Measurements from ENCODE around the gene CEP126. TPM values are rescaled to one million over a fixed set of nuclear protein-coding genes. Genes with fewer than 3 reads are reported as not detected.

CEP126 gene
- total and polyA plus RNA-seq, 2 of the 13 experiments (the other 11 are each of a cell fraction or from before 2014, with no cell fraction given): 1.4 to 1.7 TPM

DNA sequence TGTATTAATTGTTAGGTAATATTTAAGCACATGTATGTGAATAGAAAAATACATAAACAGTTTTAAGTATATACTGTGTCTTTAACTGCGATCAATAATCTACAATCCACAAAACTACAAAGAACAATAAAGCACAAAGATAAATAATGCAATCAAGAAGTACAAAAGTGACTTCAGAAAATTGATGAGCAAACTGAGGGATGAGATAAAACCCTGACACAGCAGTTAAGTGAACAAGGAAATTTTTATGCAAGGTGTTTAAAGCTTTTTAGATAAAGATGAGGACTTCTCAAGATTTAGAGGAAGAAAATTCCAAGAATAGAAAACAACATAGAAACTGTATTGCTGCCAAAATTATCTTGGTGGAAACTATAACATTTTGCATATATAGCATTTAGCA is 60.0 kb downstream of the CEP126 start (continued):
- TF ChIP-seq MAFK (conservative IDR thresholded peaks at IDR 0.05 in 1 of 2, IDR thresholded peaks at IDR 0.05 in 1 of 2; ENCODE audit: low read length in 2 of 2) (peak; percentile 83 to 94), ARNTL (CRISPR knock-in tag; IDR thresholded peaks at IDR 0.05) (no peak)

DNA sequence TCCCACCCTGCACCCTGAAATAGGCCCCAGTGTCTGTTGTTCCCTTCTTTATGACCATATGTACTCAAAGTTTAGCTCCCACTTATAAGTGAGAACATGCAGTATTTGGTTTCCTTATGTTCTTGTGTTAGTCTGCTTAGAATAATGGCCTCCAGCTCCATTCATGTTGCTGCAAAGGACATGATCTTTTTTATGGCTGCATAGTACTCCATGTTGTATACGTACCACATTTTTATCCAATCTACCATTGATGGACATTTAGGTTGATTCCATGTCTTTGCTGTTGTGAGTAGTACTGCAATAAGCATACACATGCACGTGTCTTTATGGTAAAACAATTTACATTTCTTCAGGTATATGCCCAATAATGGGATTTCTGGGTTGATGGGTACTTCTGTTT is 60.9 kb downstream of the CEP126 start:
- H4K20me1 ChIP-seq (ENCODE audit: insufficient read depth, low read length): no peaks in the 10 kb centered on the region
- H3K9ac ChIP-seq (ENCODE audit: insufficient read depth, low read depth, low read length): no peak overlapping the region
- no TSS peak for BruUV-seq (replicated peaks)
- in situ Hi-C loops (cut with HindIII; ENCODE audit: extremely low pct_ligation_motif_present, low pct_unique_long_range_greater_than_20kb) (no loop called here), intact Hi-C loops (cut with micrococcal nuclease; ENCODE audit: unreplicated experiment) (no loop called here)
- H3K79me2 ChIP-seq (ENCODE audit: insufficient read depth, low read length): no peaks in the 10 kb centered on the region
- no peak for TF ChIP-seq NFE2 (CRISPR knock-in tag; IDR thresholded peaks at IDR 0.05)
- peak; percentile 61; the same call in 1 of the 2 replicates for TF ChIP-seq ZMYM3 (CRISPR knock-in tag; IDR thresholded peaks at IDR 0.05)
- no peak overlapping the region for H3K4me3 ChIP-seq (replicated peaks in 1 of 3; ENCODE audit: insufficient read depth in 1 of 3, low read depth in 2 of 3, low read length in 3 of 3)
- peak overlapping the region; percentile 51 for H3K27ac ChIP-seq (ENCODE audit: extremely low read length, insufficient read depth, low read length)
- no peaks in the 10 kb centered on the region for H3K27me3 ChIP-seq (ENCODE audit: control insufficient read depth in 1 of 2, insufficient read depth in 2 of 2, low read length in 2 of 2)
- no peak overlapping the region for H3K4me2 ChIP-seq (ENCODE audit: low read depth, low read length)
- H3K4me1 ChIP-seq (ENCODE audit: insufficient read depth, low read length): peaks cover 31% of the 10 kb centered on the region
- WGBS (ENCODE audit: low lambda C conversion rate): 100% methylated on average over 2 of the region's 2 CpGs
- ATAC-seq (no peak), DNase-seq (ENCODE audit: low spot score) (no peak), FAIRE-seq (peak; percentile 36)
- ChIA-PET CTCF (ENCODE audit: low intra/inter-chr PET ratio, low total read pairs) (no interaction called here), POLR2A (no interaction called here)
- no peak overlapping the region for H2AFZ ChIP-seq (ENCODE audit: low read length)
- no peaks in the 10 kb centered on the region for H3K36me3 ChIP-seq (replicated peaks in 1 of 2; ENCODE audit: control insufficient read depth in 1 of 2, insufficient read depth in 2 of 2, low read length in 2 of 2)
- no peaks in the 10 kb centered on the region for H3K9me3 ChIP-seq (ENCODE audit: low read length)

DNA sequence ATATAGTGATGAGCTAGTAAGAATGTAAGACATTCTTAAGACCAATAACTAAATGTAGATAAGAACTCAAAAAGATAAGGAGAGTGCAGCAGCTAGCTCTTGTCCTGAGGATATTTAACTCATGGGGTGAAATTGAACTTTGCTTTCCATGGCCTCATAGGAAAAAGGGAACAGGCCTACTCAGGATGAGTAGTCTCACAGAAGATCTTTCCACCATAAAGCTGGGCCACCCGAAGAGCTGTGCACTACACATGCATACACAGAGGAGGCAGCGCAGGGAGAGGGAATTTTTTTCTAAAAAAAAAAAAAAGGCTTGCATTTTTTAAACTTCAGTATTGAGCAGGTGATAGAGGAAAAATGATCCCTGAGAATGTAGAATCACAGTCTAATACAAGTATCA is 72.6 kb downstream of the CEP126 start:
- no peak for FAIRE-seq
- ChIA-PET CTCF (ENCODE audit: low intra/inter-chr PET ratio, low total read pairs) (no interaction called here), POLR2A (no interaction called here)
- in situ Hi-C loops (cut with HindIII; ENCODE audit: extremely low pct_ligation_motif_present, low pct_unique_long_range_greater_than_20kb) (no loop called here), intact Hi-C loops (cut with micrococcal nuclease; ENCODE audit: unreplicated experiment) (no loop called here)
- H3K4me3 ChIP-seq (replicated peaks in 1 of 3; ENCODE audit: insufficient read depth in 1 of 3, low read depth in 2 of 3, low read length in 3 of 3): no peak overlapping the region
- H3K4me2 ChIP-seq (ENCODE audit: low read depth, low read length): no peak overlapping the region
- H3K27ac ChIP-seq (ENCODE audit: extremely low read length, insufficient read depth, low read length): no peak overlapping the region
- H2AFZ ChIP-seq (ENCODE audit: low read length): no peak overlapping the region
- ATAC-seq: peak; percentile 62; the same call in 2 of the 3 replicates
- no peaks in the 10 kb centered on the region for H3K27me3 ChIP-seq (ENCODE audit: control insufficient read depth in 1 of 2, insufficient read depth in 2 of 2, low read length in 2 of 2)
- no peaks in the 10 kb centered on the region for H3K79me2 ChIP-seq (ENCODE audit: insufficient read depth, low read length)
- no peaks in the 10 kb centered on the region for H4K20me1 ChIP-seq (ENCODE audit: insufficient read depth, low read length)
- H3K9ac ChIP-seq (ENCODE audit: insufficient read depth, low read depth, low read length): no peak overlapping the region
- H3K36me3 ChIP-seq (replicated peaks in 1 of 2; ENCODE audit: control insufficient read depth in 1 of 2, insufficient read depth in 2 of 2, low read length in 2 of 2): no peaks in the 10 kb centered on the region
- no peaks in the 10 kb centered on the region for H3K4me1 ChIP-seq (ENCODE audit: insufficient read depth, low read length)
- WGBS (ENCODE audit: low lambda C conversion rate): 78% methylated on average over 2 of the region's 2 CpGs
- no TSS peak for BruUV-seq (replicated peaks)
- no peaks in the 10 kb centered on the region for H3K9me3 ChIP-seq (ENCODE audit: low read length)
- no peak for DNase-seq (ENCODE audit: low spot score)
- TF ChIP-seq, protein P1, sequence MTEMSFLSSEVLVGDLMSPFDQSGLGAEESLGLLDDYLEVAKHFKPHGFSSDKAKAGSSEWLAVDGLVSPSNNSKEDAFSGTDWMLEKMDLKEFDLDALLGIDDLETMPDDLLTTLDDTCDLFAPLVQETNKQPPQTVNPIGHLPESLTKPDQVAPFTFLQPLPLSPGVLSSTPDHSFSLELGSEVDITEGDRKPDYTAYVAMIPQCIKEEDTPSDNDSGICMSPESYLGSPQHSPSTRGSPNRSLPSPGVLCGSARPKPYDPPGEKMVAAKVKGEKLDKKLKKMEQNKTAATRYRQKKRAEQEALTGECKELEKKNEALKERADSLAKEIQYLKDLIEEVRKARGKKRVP (CRISPR knock-in tag; IDR thresholded peaks at IDR 0.05): no peak
- TF ChIP-seq SMC3 (IDR thresholded peaks at IDR 0.05; ENCODE audit: low read length) (no peak), EZH2 (conservative IDR thresholded peaks at IDR 0.05; ENCODE audit: low read depth, low read length) (no peak), ZNF781 (CRISPR knock-in tag; IDR thresholded peaks at IDR 0.05; ENCODE audit: borderline replicate concordance, not compliant biosample characterization) (no peak), ZNF138 (CRISPR knock-in tag; IDR thresholded peaks at IDR 0.05; ENCODE audit: low read depth) (no peak)
- TF ChIP-seq, protein P2, sequence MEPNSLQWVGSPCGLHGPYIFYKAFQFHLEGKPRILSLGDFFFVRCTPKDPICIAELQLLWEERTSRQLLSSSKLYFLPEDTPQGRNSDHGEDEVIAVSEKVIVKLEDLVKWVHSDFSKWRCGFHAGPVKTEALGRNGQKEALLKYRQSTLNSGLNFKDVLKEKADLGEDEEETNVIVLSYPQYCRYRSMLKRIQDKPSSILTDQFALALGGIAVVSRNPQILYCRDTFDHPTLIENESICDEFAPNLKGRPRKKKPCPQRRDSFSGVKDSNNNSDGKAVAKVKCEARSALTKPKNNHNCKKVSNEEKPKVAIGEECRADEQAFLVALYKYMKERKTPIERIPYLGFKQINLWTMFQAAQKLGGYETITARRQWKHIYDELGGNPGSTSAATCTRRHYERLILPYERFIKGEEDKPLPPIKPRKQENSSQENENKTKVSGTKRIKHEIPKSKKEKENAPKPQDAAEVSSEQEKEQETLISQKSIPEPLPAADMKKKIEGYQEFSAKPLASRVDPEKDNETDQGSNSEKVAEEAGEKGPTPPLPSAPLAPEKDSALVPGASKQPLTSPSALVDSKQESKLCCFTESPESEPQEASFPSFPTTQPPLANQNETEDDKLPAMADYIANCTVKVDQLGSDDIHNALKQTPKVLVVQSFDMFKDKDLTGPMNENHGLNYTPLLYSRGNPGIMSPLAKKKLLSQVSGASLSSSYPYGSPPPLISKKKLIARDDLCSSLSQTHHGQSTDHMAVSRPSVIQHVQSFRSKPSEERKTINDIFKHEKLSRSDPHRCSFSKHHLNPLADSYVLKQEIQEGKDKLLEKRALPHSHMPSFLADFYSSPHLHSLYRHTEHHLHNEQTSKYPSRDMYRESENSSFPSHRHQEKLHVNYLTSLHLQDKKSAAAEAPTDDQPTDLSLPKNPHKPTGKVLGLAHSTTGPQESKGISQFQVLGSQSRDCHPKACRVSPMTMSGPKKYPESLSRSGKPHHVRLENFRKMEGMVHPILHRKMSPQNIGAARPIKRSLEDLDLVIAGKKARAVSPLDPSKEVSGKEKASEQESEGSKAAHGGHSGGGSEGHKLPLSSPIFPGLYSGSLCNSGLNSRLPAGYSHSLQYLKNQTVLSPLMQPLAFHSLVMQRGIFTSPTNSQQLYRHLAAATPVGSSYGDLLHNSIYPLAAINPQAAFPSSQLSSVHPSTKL (CRISPR knock-in tag; IDR thresholded peaks at IDR 0.05): no peak

Data from HepG2 (cell line).